Measurements from ENCODE around the gene MYOCOS. TPM values are rescaled to one million over a fixed set of nuclear protein-coding genes. Genes with fewer than 3 reads are reported as not detected.

Gene MYOCOS
- total RNA-seq, 1 experiment from 2014 or later = not detected

DNA sequence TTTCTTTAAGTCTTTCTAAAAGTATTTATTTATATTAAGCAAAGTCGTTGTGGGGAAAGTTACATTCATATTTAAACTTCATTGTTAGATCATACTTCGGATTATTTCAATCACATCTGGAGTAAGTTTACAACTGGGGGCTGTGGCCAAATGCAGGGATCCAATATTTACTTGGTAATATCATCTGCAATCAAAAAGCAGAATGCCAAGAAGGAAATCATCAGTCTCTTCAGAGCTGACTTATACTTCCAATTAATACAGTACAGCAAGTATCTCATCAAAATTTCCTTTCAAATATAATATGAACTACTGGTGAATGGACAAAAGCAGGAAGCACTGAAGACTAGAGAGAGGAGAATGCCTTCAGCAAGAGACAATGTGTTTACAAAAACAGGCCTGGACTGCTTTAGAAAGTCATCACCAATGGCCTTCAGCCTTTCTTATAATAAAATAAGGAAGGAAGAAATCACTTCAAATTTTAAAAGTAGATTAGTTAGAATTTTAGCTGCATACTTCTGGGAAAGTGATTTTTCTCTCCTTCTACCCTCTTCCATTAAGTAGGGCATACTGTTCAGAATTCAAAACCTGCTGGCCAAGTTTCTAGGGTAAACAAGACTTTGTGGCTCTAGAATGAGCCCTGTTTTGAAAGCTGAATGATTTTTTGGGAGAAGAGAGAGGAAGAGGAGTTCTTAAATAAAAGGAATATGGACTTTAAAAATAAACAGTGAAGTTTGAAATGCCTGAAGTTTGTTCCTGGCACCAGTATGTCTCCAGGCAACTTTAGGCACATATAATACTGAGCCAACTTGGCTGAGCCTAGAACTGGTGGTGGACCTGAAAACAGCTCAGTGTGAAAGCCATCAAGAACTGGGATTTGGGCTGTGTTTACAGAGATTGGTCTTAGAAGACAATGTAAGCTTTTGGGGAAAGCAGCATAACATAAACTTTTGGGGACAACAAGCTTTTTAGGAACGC lies 52.7 kb downstream of the MYOCOS start:
- H3F3A ChIP-seq (ENCODE audit: insufficient read depth, low read depth) = no peaks in the 10 kb centered on the region
- no peak for TF ChIP-seq EZH2 (IDR thresholded peaks at IDR 0.05; ENCODE audit: low read depth)
- TF ChIP-seq, protein P1, sequence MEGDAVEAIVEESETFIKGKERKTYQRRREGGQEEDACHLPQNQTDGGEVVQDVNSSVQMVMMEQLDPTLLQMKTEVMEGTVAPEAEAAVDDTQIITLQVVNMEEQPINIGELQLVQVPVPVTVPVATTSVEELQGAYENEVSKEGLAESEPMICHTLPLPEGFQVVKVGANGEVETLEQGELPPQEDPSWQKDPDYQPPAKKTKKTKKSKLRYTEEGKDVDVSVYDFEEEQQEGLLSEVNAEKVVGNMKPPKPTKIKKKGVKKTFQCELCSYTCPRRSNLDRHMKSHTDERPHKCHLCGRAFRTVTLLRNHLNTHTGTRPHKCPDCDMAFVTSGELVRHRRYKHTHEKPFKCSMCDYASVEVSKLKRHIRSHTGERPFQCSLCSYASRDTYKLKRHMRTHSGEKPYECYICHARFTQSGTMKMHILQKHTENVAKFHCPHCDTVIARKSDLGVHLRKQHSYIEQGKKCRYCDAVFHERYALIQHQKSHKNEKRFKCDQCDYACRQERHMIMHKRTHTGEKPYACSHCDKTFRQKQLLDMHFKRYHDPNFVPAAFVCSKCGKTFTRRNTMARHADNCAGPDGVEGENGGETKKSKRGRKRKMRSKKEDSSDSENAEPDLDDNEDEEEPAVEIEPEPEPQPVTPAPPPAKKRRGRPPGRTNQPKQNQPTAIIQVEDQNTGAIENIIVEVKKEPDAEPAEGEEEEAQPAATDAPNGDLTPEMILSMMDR (conservative IDR thresholded peaks at IDR 0.05) = no peak
- no peak overlapping the region for H3K27ac ChIP-seq
- H3K4me1 ChIP-seq (replicated peaks; ENCODE audit: insufficient read depth) = no peaks in the 10 kb centered on the region
- no peaks in the 10 kb centered on the region for H3K9me2 ChIP-seq (ENCODE audit: insufficient read depth)
- H2AFZ ChIP-seq = no peak overlapping the region
- no peaks in the 10 kb centered on the region for H4K20me1 ChIP-seq (ENCODE audit: insufficient read depth)
- H3K4me2 ChIP-seq = no peak overlapping the region
- DNase-seq = no peak
- H3K4me3 ChIP-seq = no peak overlapping the region
- H3K9me3 ChIP-seq (ENCODE audit: insufficient read depth, low read depth) = no peaks in the 10 kb centered on the region
- no peaks in the 10 kb centered on the region for H3K79me2 ChIP-seq (ENCODE audit: low read depth)
- H3K27me3 ChIP-seq (ENCODE audit: insufficient read depth, low read depth) = no peaks in the 10 kb centered on the region
- CTCF ChIA-PET = interaction anchor here (0.6 kb wide), 1 partner anchor 249 kb away, joined by 3 read pairs; no protein-coding TSS in a partner anchor
- POLR2A ChIA-PET (ENCODE audit: unreplicated experiment) = no interaction called here
- BruUV-seq (replicated peaks) = no TSS peak
- no peaks in the 10 kb centered on the region for H3K36me3 ChIP-seq (ENCODE audit: low read depth)
- intact Hi-C loops (cut with micrococcal nuclease; ENCODE audit: unreplicated experiment) = no loop called here

Other genes starting within 250 kb of the MYOCOS start
- 99.2 and 136 TPM in 2 replicates for gene PRRC2C, start 136.7 kb upstream of the MYOCOS start, total RNA-seq (2021)
- gene MYOC, start 30.4 kb downstream of the MYOCOS start, total RNA-seq (2021) = not detected in 2 replicates
- gene VAMP4, start 119.8 kb downstream of the MYOCOS start, total RNA-seq (2021) = 5.2 and 9.8 TPM in 2 replicates
- gene METTL13, start 159.4 kb downstream of the MYOCOS start, total RNA-seq (2021) = 32.2 and 35.9 TPM in 2 replicates
- 0.78 and 1.7 TPM in 2 replicates for gene DNM3, start 219.3 kb downstream of the MYOCOS start, total RNA-seq (2021)

Measured in PC-9 (cell line).